Lower leg skin (tissue), 4 donors: ENCODE data around the gene ARHGEF4. TPM values are rescaled to one million over a fixed set of nuclear protein-coding genes. Genes with fewer than 3 reads are reported as not detected.

Experiments
- DNase-seq, 2 donors: peaks; one replicate each; pipeline ENCODE4 v3.0.0-alpha.2; 2019; ENCODE audit warnings: low spot score in 2 of 2
- H3K4me3 ChIP-seq: fragments of 200-600 bp; sonication (generic); 2 replicates; pipeline ENCODE4 v1.5.1; 2017; ENCODE audit warnings: mild to moderate bottlenecking, low read depth; ENCODE audit not compliant: poor library complexity, severe bottlenecking
- CTCF ChIP-seq, 3 donors: fragments of 450-650 bp; IDR thresholded peaks; one replicate each; pipeline ENCODE4 v1.5.1; 2016; ENCODE audit warnings: antibody characterized with exemption in 3 of 3, mild to moderate bottlenecking in 3 of 3, moderate library complexity in 2 of 3
- POLR2A ChIP-seq, 2 donors: fragments of 450-650 bp; IDR thresholded peaks; one replicate each; pipeline ENCODE4 v1.6.1; 2016 to 2017; ENCODE audit warnings: antibody characterized with exemption in 2 of 2, mild to moderate bottlenecking in 1 of 2, moderate library complexity in 1 of 2
- whole genome bisulfite sequencing, 2 donors: methylation state at CpG; one replicate each; pipeline ENCODE4 v1.1.5; 2018; 5-methylcytosine and 5-hydroxymethylcytosine counted together
- intact Hi-C: fragments of 100-400 bp; cut with DNase I; formaldehyde crosslinking; loops from one replicate; pipeline ENCODE4 v1.15.0; 2023; ENCODE audit warnings: low total_unique reads
- total RNA-seq, 4 donors: library from RNA; depleted of rRNA; stranded (reverse); fragments of >200 nt; gene quantifications; one replicate each; pipeline ENCODE4 v1.1.0, GENCODE V29; 2016

ARHGEF4 gene
- total RNA-seq, 4 donors from 2014 or later = 106 to 220 (median 120) TPM

- no peak overlapping the region for H3K4me3 ChIP-seq
- intact Hi-C loops = no loop called here
- TF ChIP-seq POLR2A (IDR thresholded peaks at IDR 0.05) = no peak
- TF ChIP-seq CTCF (IDR thresholded peaks at IDR 0.05) = no peak
- peak in 1 of 2 donors; percentile 80 for DNase-seq
- 23 to 27% methylated on average over 8 of the region's 8 CpGs for WGBS, 2 donors
These were observed 180.4 kb downstream of the ARHGEF4 start for GRCh38 chr2:131016826-131017741.

- intact Hi-C loops = no loop called here
- WGBS, 2 donors = 76 to 86% methylated on average over 1 of the region's 1 CpG
- H3K4me3 ChIP-seq = no peak overlapping the region
- DNase-seq = no peak
- TF ChIP-seq POLR2A (IDR thresholded peaks at IDR 0.05) = no peak
- TF ChIP-seq CTCF (IDR thresholded peaks at IDR 0.05) = no peak
These were observed 186.0 kb downstream of the ARHGEF4 start for GRCh38 chr2:131022731-131023130.

GRCh38 chr2:131023758-131024157, 187.0 kb downstream of the ARHGEF4 start:
- TF ChIP-seq CTCF (IDR thresholded peaks at IDR 0.05) (no peak), POLR2A (IDR thresholded peaks at IDR 0.05) (no peak)
- intact Hi-C loops = no loop called here
- H3K4me3 ChIP-seq = no peak overlapping the region
- WGBS, 2 donors = 82 to 89% methylated on average over 1 of the region's 1 CpG
- no peak for DNase-seq

GRCh38 chr2:131026919-131027318, 190.2 kb downstream of the ARHGEF4 start:
- no peak for DNase-seq
- TF ChIP-seq CTCF (IDR thresholded peaks at IDR 0.05) (no peak), POLR2A (IDR thresholded peaks at IDR 0.05) (no peak)
- 64 to 72% methylated on average over 5 of the region's 5 CpGs for WGBS, 2 donors
- intact Hi-C loops = no loop called here
- no peak overlapping the region for H3K4me3 ChIP-seq

- peak in 1 of 2 donors; percentile 64 for DNase-seq
- intact Hi-C loops = no loop called here
- TF ChIP-seq POLR2A (IDR thresholded peaks at IDR 0.05) (no peak), CTCF (IDR thresholded peaks at IDR 0.05) (no peak)
- H3K4me3 ChIP-seq = no peak overlapping the region
- WGBS, 2 donors = 68 to 91% methylated on average over 9 to 12 of the region's 12 CpGs
These were observed 191.1 kb downstream of the ARHGEF4 start for GRCh38 chr2:131027566-131028528.
